ENCODE results near the gene LGALS9C.
"Not testable (repeated sequence)": the region's sequence is repeated elsewhere in the genome, so short reads cannot be mapped to it uniquely, and the experiment has no call there.

The LGALS9C gene

DNA sequence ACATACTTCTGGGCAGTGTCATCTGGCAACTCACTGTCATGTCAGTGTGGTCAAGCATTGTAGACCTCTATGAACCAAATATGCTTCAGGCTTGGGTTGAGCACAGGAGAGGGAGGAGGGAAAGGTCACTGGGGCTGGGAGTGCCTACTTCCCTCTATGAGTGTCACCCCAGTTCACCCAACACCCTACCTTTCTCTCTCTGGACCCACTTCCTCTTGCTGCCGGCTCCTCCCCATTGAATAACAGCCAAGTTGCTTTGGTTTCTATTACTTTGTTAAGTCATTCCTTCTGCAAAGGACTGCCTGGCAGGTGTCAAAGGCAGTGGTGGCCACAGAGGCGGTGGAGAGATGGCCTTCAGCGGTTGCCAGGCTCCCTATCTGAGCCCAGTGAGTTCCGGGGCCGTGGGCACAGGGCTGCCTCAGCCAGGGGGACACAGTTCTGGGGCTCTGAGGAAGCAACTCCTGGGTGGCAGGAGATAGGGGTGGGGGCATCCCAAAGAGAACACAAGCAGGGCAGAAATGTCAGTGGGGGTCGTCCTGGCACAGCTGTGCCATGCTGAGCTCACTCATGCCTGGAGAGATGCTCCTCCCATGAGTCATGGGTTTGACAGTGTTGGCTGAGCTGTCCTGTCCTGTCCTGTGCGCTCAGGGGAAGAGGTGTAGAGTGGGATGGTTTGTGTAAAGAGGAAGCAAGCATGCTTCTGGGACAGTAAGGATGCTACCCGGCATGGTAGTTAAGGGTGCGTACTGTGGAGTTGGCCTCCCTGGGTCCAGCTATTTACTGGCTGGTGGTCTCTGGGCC is at the start of gene LGALS9C:
LGALS9C (plus strand) TSS at position 282 of the 801 bp plus-strand sequence; CDS start at position 348, 66 bp downstream.
- H3K4me1 ChIP-seq (ENCODE audit: insufficient read depth, poor library complexity, severe bottlenecking); H3K27ac ChIP-seq (ENCODE audit: poor library complexity, severe bottlenecking); H3K27me3 ChIP-seq (ENCODE audit: insufficient read depth, poor library complexity, severe bottlenecking); DNase-seq (ENCODE audit: low spot score); H3K9me3 ChIP-seq (ENCODE audit: severe bottlenecking); H3K4me3 ChIP-seq (ENCODE audit: severe bottlenecking); H3K36me3 ChIP-seq (ENCODE audit: low read depth): not testable (repeated sequence)
- peak; percentile 81 for ATAC-seq (ENCODE audit: low read depth)

GRCh38 chr17:18432206-18432605 is 44.4 kb upstream of the LGALS9C start:
- H3K4me1 ChIP-seq (ENCODE audit: insufficient read depth, poor library complexity, severe bottlenecking); DNase-seq (ENCODE audit: low spot score); H3K36me3 ChIP-seq (ENCODE audit: low read depth); H3K9me3 ChIP-seq (ENCODE audit: severe bottlenecking); H3K27me3 ChIP-seq (ENCODE audit: insufficient read depth, poor library complexity, severe bottlenecking); H3K4me3 ChIP-seq (ENCODE audit: severe bottlenecking); H3K27ac ChIP-seq (ENCODE audit: poor library complexity, severe bottlenecking): not testable (repeated sequence)
- ATAC-seq (ENCODE audit: low read depth) = peak; percentile 68

- H3K36me3 ChIP-seq (ENCODE audit: low read depth); H3K4me3 ChIP-seq (ENCODE audit: severe bottlenecking); H3K9me3 ChIP-seq (ENCODE audit: severe bottlenecking); H3K4me1 ChIP-seq (ENCODE audit: insufficient read depth, poor library complexity, severe bottlenecking); H3K27ac ChIP-seq (ENCODE audit: poor library complexity, severe bottlenecking); H3K27me3 ChIP-seq (ENCODE audit: insufficient read depth, poor library complexity, severe bottlenecking); DNase-seq (ENCODE audit: low spot score): not testable (repeated sequence)
- ATAC-seq (ENCODE audit: low read depth) = peak; percentile 80
Observed at GRCh38 chr17:18439465-18439870, 37.1 kb upstream of the LGALS9C start.

DNA sequence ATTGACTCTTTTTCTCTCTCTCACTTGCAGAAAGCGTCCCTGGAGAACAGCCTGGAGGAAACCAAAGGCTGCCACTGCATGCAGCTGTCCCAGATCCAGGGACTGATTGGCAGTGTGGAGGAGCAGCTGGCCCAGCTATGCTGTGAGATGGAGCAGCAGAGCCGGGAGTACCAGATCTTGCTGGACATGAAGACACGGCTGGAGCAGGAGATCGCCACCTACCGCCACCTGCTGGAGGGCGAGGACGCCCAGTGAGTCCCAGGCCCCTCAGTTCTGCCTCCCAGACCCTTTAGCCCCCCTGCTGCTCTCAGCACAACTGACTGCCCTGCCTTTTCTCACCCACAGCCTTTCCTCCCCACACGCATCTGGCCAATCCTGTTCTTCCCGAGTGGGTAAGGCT is 34.5 kb upstream of the LGALS9C start:
- not testable (repeated sequence) for H3K27ac ChIP-seq (ENCODE audit: poor library complexity, severe bottlenecking); H3K4me1 ChIP-seq (ENCODE audit: insufficient read depth, poor library complexity, severe bottlenecking); DNase-seq (ENCODE audit: low spot score); H3K4me3 ChIP-seq (ENCODE audit: severe bottlenecking); H3K9me3 ChIP-seq (ENCODE audit: severe bottlenecking); H3K36me3 ChIP-seq (ENCODE audit: low read depth); H3K27me3 ChIP-seq (ENCODE audit: insufficient read depth, poor library complexity, severe bottlenecking)
- peak; percentile 49; the same call in 2 of the 3 replicates for ATAC-seq (ENCODE audit: low read depth)

- H3K4me3 ChIP-seq (ENCODE audit: severe bottlenecking); DNase-seq (ENCODE audit: low spot score); ATAC-seq (ENCODE audit: low read depth); H3K27me3 ChIP-seq (ENCODE audit: insufficient read depth, poor library complexity, severe bottlenecking); H3K27ac ChIP-seq (ENCODE audit: poor library complexity, severe bottlenecking); H3K36me3 ChIP-seq (ENCODE audit: low read depth); H3K9me3 ChIP-seq (ENCODE audit: severe bottlenecking); H3K4me1 ChIP-seq (ENCODE audit: insufficient read depth, poor library complexity, severe bottlenecking): not testable (repeated sequence)
Observed at GRCh38 chr17:18442532-18442931, 34.1 kb upstream of the LGALS9C start.

DNA sequence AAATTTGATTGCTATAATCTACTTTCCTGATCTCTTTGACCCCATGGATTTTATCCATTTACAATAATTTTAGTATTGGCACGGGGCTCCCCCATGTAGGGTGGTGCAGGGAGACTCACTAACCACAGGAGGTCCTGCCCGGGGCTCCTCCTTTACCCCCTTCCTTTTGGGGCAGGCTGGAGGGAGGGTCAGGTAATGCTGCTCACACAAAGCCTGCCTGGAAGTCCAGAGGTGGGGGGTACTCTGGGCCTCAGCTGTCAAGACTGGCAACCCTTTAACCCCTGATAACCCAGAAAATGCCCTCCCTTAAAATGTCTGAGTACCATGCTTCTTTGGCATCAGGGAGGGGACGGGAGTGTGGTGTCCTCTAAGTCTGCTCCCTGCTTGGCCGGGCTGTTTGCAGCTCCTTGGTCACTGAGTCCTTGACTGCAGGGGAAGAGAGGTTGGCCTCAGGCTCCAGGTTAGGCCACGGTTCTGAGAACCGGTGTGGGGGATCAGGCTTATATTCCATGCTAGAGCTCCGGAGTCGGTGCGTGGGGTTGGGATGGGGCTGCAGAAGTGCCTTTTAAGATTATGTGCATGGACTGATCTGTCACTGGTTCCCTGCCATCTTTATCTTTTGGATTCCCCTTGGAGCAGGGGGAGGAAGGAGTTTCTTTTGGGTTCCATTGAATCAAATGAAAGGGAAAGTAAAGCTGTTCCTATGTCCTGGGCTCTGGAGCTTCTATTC is 28.9 kb upstream of the LGALS9C start:
- not testable (repeated sequence) for H3K9me3 ChIP-seq (ENCODE audit: severe bottlenecking); ATAC-seq (ENCODE audit: low read depth); H3K4me1 ChIP-seq (ENCODE audit: insufficient read depth, poor library complexity, severe bottlenecking); H3K27ac ChIP-seq (ENCODE audit: poor library complexity, severe bottlenecking); H3K4me3 ChIP-seq (ENCODE audit: severe bottlenecking); H3K27me3 ChIP-seq (ENCODE audit: insufficient read depth, poor library complexity, severe bottlenecking); DNase-seq (ENCODE audit: low spot score); H3K36me3 ChIP-seq (ENCODE audit: low read depth)

DNA sequence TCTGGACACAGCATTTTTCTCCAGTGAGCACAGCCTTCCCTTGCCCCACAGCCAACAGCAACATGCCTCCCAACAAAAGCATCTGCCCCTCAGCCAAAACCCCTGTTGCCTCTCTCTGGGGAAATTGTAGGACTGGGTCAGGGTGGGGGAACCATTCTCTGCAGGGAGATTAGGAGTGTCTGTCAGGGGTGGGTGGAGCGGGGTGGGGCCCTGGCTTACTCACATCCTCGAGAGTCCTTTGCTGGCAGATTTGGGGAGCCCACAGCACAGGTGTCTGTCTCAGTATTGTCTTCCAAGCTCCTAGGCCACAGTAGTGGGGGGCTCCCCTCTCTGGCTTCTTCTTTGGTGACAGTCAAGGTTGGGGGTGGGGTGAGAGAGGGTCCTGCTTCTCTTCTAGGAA is 28.3 kb upstream of the LGALS9C start:
- H3K27me3 ChIP-seq (ENCODE audit: insufficient read depth, poor library complexity, severe bottlenecking); H3K4me1 ChIP-seq (ENCODE audit: insufficient read depth, poor library complexity, severe bottlenecking); H3K27ac ChIP-seq (ENCODE audit: poor library complexity, severe bottlenecking); DNase-seq (ENCODE audit: low spot score); H3K36me3 ChIP-seq (ENCODE audit: low read depth); H3K9me3 ChIP-seq (ENCODE audit: severe bottlenecking); H3K4me3 ChIP-seq (ENCODE audit: severe bottlenecking): not testable (repeated sequence)
- ATAC-seq (ENCODE audit: low read depth) = peak; percentile 47; the same call in 2 of the 3 replicates

DNA sequence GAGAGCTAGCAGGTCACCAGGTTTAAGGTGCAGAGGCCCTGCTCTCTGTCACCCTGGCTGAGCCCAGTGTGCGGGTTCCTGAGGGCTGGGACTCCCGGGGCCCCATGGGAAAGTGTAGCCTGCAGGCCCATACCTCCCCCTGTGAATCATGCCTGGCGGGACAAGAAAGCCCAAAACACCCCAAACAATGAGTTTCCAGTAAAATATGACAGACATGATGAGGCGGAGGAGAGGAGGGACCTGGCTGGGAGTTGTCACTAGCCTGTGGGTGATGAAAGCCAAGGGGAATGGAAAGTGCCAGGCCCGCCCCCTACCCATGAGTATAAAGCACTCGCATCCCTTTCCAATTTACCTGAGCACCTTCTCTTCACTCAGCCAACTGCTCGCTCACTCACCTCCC is 26.8 kb upstream of the LGALS9C start:
- ATAC-seq (ENCODE audit: low read depth); DNase-seq (ENCODE audit: low spot score): not testable (repeated sequence)

DNA sequence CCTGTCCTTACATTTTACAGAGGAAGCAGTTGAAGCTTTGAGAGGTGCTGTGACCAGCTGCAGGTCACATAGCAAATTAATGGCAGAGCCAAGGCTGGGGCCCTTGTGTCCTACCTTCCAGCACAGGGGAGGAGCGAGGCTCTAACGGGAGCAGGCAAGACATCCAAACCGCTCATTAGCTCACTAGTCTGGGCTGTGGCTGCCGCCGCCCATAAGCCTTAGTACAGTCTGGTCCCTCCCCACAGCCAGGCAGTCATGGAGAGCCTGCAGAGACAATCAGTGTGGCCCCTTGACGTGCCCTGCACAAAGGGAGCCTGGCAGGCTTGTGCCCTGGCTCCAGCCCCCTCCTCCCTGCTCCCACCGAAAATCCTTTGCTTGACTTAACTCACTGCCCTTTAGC is 25.6 kb upstream of the LGALS9C start:
- not testable (repeated sequence) for H3K27me3 ChIP-seq (ENCODE audit: insufficient read depth, poor library complexity, severe bottlenecking); H3K4me1 ChIP-seq (ENCODE audit: insufficient read depth, poor library complexity, severe bottlenecking); H3K9me3 ChIP-seq (ENCODE audit: severe bottlenecking); H3K4me3 ChIP-seq (ENCODE audit: severe bottlenecking); H3K36me3 ChIP-seq (ENCODE audit: low read depth); DNase-seq (ENCODE audit: low spot score); H3K27ac ChIP-seq (ENCODE audit: poor library complexity, severe bottlenecking); ATAC-seq (ENCODE audit: low read depth)

More for the DNA sequence above, 26.8 kb upstream of the LGALS9C start:
- not testable (repeated sequence) for H3K4me3 ChIP-seq (ENCODE audit: severe bottlenecking); H3K36me3 ChIP-seq (ENCODE audit: low read depth); H3K9me3 ChIP-seq (ENCODE audit: severe bottlenecking); H3K4me1 ChIP-seq (ENCODE audit: insufficient read depth, poor library complexity, severe bottlenecking); H3K27ac ChIP-seq (ENCODE audit: poor library complexity, severe bottlenecking); H3K27me3 ChIP-seq (ENCODE audit: insufficient read depth, poor library complexity, severe bottlenecking)

DNA sequence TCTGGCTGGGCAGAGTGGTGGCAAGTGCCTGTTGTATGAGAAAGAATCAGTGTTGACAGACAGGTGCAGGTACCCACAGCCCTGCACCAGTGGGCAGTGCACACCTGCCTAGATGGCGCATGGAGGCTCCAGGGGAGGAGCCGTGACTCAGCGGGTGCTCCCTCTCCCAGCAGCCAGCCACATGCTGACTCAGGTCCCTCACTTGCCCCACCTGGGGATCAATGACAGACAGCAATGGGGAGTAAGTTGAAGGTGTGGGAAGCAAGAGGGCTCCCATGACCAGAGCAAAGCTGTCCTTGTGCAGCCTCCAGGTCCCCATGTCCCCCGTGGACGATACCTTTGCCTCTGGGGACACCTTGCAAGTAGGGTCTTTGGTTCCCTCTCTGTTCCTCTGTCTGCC is 24.6 kb upstream of the LGALS9C start:
- not testable (repeated sequence) for H3K9me3 ChIP-seq (ENCODE audit: severe bottlenecking); H3K27ac ChIP-seq (ENCODE audit: poor library complexity, severe bottlenecking); H3K4me3 ChIP-seq (ENCODE audit: severe bottlenecking); H3K27me3 ChIP-seq (ENCODE audit: insufficient read depth, poor library complexity, severe bottlenecking); H3K4me1 ChIP-seq (ENCODE audit: insufficient read depth, poor library complexity, severe bottlenecking); H3K36me3 ChIP-seq (ENCODE audit: low read depth)
- DNase-seq (ENCODE audit: low spot score) (peak; percentile 73), ATAC-seq (ENCODE audit: low read depth) (peak; percentile 97)

DNA sequence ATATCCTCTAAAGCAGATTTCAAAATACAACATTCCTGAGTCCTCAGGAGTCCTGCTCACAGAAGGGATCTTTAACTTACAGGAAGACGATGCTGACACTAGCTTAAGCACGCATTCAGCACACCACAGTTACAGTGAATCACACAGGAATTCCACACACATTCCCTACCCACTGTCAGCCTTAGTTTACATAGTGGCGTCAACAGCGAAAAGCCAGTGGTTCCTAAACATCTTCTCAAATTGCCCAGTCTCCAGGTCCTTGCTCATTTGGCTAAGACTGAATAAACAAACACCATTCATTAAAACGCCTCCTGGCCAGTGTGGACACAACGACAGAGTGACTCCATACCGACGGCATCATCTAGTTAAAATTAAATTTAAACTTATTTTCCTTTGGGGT is 17.6 kb upstream of the LGALS9C start:
- DNase-seq (ENCODE audit: low spot score); H3K4me1 ChIP-seq (ENCODE audit: insufficient read depth, poor library complexity, severe bottlenecking); H3K4me3 ChIP-seq (ENCODE audit: severe bottlenecking); H3K27me3 ChIP-seq (ENCODE audit: insufficient read depth, poor library complexity, severe bottlenecking); H3K9me3 ChIP-seq (ENCODE audit: severe bottlenecking); H3K27ac ChIP-seq (ENCODE audit: poor library complexity, severe bottlenecking); H3K36me3 ChIP-seq (ENCODE audit: low read depth): not testable (repeated sequence)
- ATAC-seq (ENCODE audit: low read depth) = peak; percentile 100
